ENCODE measurements around the gene DIAPH2.

Gene DIAPH2

DNA sequence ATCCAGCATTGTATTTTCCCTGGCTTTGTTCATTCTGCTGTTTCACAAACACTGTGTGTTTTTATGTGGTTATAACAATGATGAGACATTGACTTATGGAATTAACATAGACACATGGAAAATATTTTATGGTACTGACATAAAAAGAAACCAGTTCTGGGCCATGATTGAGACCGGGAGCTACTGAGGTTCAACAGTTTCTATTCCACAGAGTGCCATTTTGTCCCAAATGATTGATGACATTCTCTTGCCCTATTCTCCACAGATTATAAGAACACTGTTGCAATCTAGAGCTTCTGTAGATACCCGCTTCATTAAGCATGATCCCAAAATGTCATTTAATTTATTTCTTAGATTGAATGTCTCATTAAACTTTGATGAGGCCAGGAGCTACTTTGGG is 525.9 kb downstream of the DIAPH2 start:
- DNase-seq = no peak

DNA sequence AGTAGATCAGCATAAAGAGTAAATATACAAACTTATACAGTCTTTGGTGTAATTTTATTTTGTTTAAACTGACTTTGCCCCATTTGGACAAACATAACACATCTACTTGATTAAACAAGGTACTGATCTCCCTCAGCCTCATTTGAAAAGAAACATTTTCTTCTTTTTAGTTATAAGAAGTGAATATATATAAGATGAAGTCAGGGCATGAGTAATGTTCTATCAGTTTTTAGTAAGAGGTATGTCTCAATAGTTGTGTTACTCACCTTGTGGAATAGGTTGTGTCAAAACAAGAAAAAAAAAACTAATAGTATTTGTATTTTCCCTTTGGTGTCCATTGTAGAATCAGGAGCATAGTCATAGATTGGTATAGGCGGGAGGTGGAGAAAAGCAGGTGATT is 526.4 kb downstream of the DIAPH2 start:
- no peak for DNase-seq

DNA sequence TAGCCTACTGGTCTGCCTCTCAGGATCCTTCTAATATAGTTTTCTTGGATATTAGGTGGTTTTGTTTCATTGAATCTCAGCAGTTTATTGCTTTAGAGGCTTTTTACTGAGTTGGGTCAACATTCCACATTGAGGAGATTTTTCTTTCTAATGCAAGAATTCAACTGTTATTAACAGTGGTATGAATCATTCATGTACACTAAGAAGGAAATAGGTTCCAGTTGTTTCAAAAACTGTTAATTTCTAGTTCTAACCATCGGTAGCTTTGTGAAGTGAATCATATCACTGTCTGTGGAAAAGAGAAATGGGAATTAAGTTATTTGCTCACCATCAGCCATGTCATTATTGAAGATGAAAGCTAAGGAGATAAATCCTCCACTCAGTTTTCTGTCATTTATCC is 530.5 kb downstream of the DIAPH2 start:
- no peak for DNase-seq

DNA sequence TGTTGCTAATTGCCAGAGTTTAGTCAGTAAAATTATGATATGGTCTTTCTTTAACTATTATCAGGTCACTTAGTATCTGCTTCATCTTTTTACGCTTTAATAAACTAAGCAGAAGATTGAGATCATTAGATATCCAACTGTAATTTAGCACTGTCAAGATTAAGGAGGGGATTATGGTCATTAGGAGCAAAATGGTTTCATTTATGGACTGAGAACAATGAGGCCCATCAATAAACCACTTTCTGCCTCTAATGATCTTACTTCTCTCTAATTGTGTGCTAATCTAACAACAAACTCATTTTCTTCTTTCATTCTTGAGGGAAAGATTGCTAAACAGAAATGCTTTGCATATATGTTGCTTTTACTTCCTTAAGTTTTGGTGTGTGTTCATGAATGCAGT is 539.5 kb downstream of the DIAPH2 start:
- no peak for DNase-seq

DNA sequence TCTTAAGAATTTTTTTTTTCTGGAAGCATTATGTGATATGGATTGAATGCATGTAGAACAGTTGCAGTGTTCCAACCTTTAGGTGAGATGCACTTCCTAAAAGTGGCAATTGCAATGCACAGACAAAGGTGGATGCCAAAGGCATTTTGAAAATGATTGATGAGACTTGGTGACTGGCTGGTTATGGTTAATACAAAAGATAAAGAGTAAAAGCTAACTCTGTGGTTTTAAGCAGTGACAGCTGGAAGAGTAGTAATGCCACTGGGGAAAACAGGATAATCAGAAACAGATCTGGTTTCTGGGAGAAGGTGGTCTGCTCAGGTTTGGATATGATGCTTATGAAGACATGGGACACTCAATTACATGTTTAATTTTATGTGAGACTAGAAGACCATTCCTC is 544.7 kb downstream of the DIAPH2 start:
- no peak for DNase-seq

DNA sequence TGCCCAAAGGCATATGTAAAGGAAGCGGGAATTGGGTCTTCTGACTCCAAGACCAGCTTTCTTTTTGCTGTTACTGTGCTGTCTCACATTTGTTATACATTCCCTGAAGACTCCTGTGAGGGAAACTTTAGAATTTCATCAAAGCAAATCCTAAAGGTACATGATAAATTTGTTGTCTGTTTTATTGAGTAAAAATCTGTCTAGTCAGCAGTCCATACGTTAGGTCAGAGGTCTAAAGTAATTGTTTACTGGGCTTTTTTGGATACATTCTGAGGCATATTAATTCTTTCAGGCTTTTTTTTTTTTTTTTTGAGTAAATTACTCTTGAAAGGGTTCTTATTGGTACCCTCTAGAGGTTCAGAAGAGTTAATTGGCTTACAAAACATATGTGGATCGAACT is 546.3 kb downstream of the DIAPH2 start:
- DNase-seq = no peak

DNA sequence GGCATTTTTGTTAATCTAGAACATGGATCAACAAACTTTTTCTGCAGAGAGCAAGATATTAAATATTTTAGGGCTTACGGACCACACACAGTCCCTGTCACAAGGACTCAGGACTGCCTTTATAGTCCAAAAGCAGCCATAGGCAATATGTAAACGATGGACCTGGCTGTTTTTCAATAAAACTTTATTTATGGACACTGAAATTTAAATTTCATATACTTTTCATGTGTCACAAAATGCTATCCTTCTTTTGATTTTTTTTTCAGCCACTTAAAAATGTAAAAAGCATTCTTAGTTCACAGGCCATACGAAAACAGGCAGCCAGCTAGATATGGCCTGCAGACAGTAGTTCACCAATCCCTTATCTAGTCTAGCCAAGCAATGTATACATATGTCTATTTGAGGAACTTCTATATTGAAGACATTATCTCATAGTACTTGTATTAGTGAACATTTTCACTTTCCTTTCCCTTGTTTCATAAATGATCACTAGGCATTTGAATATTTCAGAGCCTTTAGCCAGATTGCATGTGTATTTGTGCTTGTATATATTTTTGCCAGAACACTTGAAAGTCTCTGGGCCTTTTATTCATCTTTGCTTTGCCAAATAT is 549.9 kb downstream of the DIAPH2 start:
- no peak for DNase-seq

DNA sequence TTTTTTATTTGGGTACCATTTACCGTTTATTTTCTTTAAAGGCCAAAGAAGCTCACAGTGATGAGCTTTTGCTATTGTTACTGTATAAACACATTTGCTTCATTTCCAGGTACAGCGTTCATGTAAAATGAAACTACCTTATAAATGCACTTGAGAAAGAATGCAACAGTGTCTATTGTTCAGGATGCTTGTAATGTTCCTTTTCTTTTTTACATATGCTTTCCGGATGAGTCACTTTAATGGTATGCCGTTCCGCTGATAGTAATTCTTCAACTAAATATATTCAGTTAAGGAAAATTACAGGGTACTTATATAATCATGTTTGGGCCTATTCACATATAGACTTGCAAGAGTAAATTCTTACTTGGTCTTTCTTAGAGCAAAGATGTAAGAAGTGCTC is 554.0 kb downstream of the DIAPH2 start:
- no peak for DNase-seq

DNA sequence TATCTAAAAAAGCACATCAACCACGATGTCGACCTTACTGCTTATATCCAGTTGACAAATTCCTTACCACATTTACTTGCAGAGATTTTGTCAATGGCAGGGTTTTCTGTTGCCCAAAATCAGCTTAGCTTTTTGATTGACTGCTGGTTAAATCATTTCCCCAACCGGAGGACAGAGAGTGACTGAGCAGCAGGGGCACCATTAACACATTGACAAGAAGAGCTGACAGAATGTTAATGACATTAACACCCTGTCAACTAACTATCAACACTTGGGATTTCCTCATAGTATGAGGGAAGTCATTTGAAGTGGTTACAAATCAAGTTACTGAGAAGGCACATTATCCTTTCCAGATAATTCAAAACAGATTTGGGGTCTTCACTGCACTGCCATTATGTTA is 567.5 kb downstream of the DIAPH2 start:
- no peak for DNase-seq

DNA sequence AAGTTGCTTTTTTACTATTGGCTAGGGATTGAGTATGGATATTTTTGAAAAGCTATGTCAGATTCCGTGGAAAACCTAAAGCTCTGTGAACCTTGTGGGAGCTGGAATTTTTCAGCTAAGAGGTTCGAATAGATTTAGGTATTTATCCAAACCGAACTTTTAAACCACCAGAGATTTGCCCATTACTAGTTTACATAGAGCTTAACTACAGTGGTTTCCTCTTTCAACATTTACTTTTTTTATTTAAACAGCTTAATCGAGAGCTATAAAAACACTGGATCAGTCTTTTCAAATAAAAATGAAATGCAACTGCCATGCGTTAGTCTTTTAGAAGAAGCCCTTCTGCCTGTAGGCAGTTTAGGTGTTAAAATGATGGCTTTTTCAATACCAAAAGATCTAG is 576.0 kb downstream of the DIAPH2 start:
- DNase-seq = no peak

DNA sequence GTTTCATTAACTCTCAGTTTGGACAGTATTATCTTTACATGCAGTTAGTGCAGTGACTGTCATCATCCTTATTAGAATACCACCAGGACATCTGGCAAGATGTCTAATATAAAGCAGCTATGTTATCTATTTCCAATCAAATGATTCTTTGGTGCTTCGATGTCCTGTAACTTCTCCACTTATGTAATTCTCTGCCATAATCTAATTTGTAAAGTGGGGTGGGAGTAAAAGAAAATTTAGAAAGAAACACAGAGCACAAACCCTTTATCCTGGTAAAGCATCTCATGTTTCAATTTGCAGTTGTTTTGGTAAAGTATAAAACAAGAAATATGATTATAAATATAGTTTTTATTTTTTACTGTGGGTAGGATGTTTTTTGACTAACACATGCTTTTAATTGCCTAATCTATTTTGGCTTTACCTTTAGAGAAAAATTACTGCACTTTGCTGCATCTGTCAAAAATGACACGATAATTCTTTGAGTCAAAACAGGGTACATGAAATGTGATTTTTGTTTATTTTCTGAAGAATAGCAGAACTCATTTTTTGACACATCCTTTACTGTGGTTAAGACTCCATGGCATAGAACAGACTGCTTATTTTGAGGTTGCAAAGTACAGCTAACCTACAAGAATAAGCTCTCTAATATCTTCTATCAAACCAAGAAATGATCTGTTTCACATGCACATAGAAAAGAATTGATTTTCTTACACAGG is 581.9 kb downstream of the DIAPH2 start:
- no peak for DNase-seq

DNA sequence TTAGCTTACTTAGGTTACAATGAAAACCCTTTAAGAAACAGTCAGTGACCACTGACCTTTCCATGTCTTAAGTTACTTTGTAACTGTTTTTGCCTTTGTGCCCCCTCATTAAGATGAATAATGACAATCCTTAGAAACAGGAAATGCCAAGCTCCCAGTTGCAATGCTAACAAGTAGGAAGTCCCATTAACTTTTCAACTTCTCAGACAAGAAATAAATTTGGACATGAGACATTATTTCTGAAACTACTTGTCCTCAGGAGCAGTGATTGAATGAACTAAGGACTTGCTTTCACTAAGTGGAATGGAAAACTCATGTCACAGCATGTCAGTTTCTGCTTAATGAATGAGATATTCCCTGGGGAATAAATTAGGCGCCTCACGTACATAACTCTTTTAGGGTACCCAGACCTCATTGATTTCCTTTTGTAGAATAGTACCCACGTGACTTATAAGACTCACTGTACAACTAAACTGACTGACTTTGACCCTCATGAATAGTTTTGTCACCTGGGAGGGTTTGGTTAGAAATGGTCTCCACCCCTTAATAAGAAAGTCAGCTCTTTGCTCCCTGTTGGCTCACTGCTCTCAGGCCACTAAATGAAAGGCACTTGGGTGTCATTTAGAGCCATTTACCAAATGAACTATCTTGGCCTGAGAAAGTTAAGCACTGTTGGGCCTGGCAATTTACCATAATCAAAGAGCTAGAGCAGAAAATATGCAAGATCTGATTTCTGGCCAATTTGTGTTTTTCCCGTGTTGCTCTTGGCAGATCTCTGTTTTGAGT is 582.9 kb downstream of the DIAPH2 start:
- no peak for DNase-seq

DNA sequence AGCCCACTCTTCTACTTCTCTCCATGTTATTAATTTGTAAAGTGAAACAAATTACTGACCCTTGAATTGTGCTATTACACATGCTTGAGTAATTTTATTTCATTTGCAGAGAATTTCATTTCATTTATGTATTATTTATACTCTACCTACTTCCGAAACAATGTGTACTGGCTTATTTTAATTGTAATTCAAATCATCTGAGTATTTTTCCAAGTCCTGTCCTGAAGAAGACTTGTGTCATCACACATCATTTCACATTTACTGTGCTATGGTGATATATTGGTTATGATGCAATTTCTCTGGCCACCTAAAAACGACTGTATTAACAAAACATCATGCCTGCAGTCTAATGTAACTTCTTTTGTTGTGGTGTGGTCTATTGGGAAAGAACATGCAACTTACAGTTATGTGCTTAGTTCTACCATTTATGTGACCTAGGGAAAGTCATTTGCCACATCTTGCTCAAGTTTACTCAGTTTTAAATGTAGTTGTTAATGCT is 583.6 kb downstream of the DIAPH2 start:
- DNase-seq = no peak

DNA sequence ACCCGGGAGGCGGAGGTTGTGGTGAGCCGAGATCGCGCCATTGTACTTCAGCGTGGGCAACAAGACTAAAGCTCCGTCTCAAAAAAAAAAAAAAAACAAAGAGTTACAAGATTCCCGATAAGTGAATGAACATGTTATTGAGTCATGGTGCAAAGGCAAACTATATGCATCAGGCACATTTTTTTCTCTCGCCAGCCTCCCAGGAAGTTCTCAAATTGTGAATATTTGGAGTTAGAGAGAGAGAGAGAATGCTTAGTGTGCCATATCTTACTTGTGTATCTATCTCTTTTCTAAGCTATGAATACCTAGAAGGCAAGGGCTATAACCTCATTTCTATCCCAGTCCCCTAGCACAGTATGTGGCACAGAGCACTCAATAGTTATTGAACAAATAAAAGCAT is 599.9 kb downstream of the DIAPH2 start:
- no peak for DNase-seq

DNA sequence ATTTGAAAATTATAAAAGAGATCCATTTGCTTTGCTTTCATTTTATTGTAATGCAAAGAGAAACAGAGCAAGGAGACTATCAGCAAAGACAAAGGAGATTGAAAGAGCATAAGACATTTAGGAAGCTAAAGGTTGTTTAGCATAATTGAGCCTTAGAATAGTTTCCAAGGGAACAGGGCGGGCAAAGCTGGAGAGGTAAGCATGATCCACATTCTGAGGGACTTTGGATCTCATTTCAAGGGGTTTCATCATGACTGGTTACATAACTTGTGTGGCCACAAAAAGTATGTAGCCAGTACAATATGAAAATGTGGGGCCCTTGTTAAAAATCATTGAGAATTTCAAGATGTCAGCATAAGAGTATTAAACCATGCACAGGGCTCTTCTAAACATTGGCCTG is 605.6 kb downstream of the DIAPH2 start:
- no peak for DNase-seq

DNA sequence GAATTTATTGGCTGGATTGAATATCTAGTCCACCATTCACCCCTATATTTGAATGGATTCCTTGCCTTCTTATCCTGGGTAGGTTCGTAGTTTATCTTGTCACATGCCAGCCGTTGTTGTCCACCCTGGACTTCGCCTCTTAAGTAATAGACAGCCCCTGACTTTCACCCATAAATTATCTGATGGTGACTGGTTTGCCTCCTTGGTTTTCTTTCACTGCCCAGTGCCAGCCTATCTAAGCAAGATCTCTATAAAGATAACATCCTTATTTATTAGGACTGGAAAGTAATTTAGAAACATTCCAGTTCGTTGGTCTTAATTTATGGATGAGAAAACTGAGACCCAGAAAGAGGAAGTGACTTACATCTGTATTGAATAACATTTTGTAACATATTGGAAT is 609.4 kb downstream of the DIAPH2 start:
- no peak for DNase-seq

DNA sequence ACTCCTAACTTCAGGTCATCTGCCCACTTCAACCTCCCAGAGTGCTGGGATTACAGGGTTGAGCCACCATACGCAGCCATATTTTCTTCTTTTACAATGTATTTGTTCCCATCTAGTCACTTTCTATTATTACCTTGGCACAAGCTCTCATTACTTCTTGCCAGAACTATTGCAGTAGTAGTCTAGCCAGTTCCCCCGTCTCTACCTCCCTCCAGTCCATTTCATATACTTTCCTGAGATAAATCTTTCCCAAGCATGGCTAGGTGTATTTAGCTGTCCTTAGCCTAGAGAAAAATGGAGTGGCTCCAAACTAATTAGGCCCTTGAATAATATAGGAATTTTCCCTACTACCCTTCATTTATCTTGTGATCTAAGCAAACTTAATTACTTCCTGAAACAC is 611.3 kb downstream of the DIAPH2 start:
- DNase-seq = no peak

DNA sequence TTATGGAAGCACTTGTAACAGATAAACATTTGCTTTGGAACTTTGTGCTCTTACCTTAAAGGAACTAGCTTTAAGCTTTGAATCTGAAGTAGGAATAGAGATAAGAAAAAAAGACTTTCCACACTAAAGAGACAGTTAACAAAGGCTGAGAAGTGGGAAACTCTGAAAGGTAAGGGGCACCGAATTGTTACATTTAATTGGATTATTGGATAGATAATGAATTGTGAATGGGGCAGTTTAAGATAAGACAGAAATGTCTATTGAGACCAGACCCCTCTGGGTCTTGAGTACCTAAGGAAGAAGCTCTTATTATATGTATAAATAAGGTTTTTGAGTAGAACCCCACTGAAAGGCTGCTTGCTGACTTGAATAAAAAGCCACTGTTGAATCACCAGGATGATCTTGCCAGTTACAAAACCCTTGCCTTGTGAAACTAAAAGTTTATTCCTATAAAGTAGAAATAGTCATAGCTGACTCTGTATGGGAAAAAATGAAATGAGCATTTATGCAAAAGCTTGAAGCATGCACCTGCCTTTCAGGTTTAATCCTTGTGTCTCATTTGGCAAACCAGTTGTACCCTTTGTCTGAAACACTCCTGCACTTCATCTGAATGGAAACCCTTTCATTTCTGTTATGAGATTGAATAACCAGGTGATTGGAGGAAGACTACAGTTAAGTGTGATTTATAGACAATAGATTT is 622.3 kb downstream of the DIAPH2 start:
- DNase-seq = no peak

DNA sequence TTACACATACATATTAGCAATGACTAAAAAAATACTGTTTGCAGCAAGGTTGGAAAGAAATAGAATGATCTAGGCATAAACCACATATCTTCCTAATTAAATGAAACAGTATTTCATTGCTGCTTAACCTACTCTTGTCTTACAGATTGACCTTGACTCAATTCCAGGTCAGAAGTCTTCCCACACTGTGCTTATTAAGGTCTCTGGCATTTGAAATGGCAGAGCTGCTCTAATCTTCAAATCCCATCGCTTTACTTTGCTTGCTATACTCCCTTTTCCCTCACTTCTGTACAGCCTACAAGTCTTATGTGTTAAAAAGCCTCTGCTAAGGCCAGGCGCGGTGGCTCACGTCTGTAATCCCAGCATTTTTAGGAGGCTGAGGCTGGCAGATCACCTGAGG is 623.5 kb downstream of the DIAPH2 start:
- DNase-seq = no peak

DNA sequence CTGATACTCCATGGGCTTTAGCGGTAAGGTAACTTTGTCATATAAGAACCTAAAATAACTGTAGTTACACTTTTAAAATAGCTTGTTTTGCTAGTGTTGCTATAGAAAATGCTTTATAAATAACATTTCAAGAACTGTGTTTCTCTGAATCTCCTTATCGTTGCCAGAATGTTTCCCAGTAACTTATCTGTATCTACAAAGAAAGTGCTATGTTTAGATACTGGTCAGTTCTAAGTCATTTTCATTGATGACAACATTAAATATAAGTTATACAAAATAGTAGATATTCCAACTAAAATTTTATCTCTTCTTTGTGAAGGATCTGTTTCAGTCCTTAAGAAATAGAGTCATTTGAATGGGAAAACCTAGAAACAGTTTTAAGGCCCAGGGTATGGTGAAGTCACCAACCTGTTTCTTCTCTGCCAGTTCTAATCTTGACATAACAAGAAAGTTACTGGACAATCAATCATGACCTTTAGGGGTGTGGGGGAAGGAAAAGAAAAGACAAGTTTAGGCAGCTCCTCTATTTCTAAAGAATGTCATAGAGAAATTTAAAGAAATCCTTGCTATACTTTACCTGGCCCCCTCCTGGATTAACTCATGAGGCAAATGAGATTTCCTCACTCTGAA is 625.0 kb downstream of the DIAPH2 start:
- DNase-seq = no peak

DNA sequence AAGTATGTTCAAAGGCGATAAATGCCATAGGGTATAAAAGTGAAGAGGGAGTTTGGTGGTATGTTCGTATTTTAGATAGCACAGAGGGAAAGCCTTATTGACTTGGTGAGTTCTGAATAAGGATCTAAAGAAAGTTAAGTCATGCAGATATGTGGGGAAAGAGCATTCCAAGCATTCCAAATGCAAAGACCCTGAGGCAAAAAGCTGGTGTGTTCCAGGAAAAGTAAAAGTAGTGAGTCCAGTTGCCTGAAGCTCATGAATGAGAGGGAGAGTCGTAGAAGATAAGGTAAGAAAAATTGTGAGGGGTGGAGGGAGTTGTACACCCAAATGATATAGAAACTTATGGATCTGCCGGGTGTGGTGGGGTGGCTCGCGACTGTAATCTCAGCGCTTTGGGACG is 625.7 kb downstream of the DIAPH2 start:
- DNase-seq = no peak

DNA sequence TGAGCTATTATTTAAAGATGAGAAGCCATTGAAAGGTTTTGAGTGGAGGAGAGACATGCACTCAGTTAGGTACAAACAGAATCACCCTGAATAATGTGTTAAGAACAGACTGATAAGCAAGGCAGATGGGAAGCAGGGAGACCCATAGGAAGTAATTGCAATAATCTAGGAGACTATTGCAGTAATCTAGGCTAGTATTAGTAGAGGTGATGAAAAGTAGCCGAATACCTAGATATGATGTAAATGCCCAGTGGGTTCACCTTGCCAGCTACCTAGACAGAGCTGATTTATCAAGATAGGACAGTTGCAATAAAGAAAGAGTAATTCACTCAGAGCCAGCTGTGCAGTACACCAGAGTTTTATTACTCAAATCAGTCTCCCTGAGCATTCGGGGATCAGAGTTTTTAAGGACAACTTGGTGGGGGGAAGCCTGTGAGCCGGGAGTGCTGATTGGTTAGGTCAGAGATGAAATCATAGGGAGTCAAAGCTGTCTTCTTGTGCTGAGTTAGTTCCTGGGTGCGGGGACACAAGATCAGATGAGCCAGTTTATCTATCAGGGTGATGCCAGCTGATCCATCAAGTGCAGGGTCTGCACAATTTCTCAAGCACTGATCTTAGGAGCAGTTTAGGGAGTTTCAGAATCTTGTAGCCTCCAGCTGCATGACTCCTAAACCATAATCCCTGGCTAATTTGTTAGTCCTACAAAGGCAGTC is 626.6 kb downstream of the DIAPH2 start:
- no peak for DNase-seq
